Central memory CD8-positive, alpha-beta T cell (primary cell): Measurements from ENCODE around the gene CGB5.
"Not testable (repeated sequence)": the region's sequence is repeated elsewhere in the genome, so short reads cannot be mapped to it uniquely, and the experiment has no call there.

Experiments
- ATAC-seq: fragments of 150-1000 bp; cut with Tn5 transposase; replicated peaks from 2 replicates; pipeline ENCODE4 v1.10.0; 2022; ENCODE audit warnings: mild to moderate bottlenecking, moderate FRiP score, moderate number of reproducible peaks; ENCODE audit not compliant: poor library complexity, severe bottlenecking; ENCODE audit errors: extremely low read depth
- DNase-seq, 2 donors: peaks; one replicate each; pipeline ENCODE4 v3.0.0; 2021; ENCODE audit warnings: low spot score in 2 of 2
- H3K27ac Mint-ChIP-seq: one replicate; pipeline ENCODE4 v1.8.0; 2022; ENCODE audit warnings: low read depth, mild to moderate bottlenecking, moderate library complexity, mixed read lengths
- H3K27me3 Mint-ChIP-seq: one replicate; pipeline ENCODE4 v1.8.0; 2022; ENCODE audit warnings: mixed read lengths
- H3K36me3 Mint-ChIP-seq: one replicate; pipeline ENCODE4 v1.8.0; 2022; ENCODE audit warnings: mild to moderate bottlenecking, moderate library complexity, mixed read lengths; ENCODE audit not compliant: insufficient read depth
- H3K4me1 Mint-ChIP-seq: one replicate; pipeline ENCODE4 v1.8.0; 2022; ENCODE audit warnings: mixed read lengths
- H3K4me3 Mint-ChIP-seq: one replicate; pipeline ENCODE4 v1.8.0; 2022; ENCODE audit warnings: mild to moderate bottlenecking, moderate library complexity, mixed read lengths
- H3K9me3 Mint-ChIP-seq: one replicate; pipeline ENCODE4 v1.8.0; 2022; ENCODE audit warnings: mixed read lengths

The CGB5 gene

GRCh38 chr19:49050376-49051033 is 6.9 kb downstream of the CGB5 start:
- not testable (repeated sequence) for DNase-seq, H3K9me3 Mint-ChIP-seq

GRCh38 chr19:49056101-49056901 is 12.7 kb downstream of the CGB5 start:
- Mint-ChIP-seq H3K27ac (no peak overlapping the region), H3K4me3 (peak overlapping the region; percentile 79), H3K9me3 (no peaks in the 10 kb centered on the region), H3K36me3 (peaks cover 1% of the 10 kb centered on the region), H3K27me3 (peaks cover 46% of the 10 kb centered on the region), H3K4me1 (peaks cover 22% of the 10 kb centered on the region)
- ATAC-seq, result no peak
- peak; percentile 23 to 42 for DNase-seq

More at GRCh38 chr19:49050376-49051033, 6.9 kb downstream of the CGB5 start:
- H3K27ac Mint-ChIP-seq, H3K4me3 Mint-ChIP-seq, H3K4me1 Mint-ChIP-seq, ATAC-seq, H3K36me3 Mint-ChIP-seq, H3K27me3 Mint-ChIP-seq: not testable (repeated sequence)

DNA sequence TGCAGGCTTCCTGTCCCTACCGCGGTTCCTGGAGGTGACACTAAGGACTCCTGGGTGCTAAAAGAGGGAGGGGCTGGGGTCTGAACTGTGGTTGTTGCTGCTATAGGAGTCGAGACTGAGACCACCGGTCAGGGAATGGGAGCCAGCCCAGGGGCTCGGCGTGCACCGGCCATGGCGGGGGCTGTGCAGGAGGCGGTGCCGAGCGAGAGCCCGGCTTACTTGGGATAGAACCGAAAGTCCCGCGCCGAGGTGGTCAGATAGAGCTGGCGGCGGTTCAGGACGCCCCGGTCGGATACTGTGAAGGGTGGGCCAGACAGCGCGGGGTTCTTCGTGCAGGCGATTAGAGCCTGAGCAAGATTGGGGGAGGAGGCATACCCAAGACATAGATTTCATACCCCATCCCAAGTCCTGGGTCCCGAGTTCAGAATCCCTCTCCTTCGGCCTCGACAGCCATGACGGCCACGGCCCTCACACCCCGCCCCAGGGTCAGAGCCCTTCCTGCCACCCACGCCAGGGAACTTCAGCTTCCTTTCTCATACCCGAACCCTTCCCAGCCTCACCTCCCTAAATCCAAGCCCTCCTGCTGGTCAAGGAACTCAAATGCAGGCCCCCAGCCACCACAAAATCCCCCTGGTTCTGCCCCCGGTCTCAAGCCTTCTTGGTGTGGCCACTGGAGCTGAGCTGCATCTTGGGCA is 13.4 kb downstream of the CGB5 start:
- H3K9me3 Mint-ChIP-seq, H3K36me3 Mint-ChIP-seq, DNase-seq, ATAC-seq: not testable (repeated sequence)
- Mint-ChIP-seq H3K4me3 (peak overlapping the region; percentile 79), H3K27ac (peak overlapping the region; percentile 23), H3K4me1 (peaks cover 22% of the 10 kb centered on the region), H3K27me3 (peaks cover 52% of the 10 kb centered on the region)

DNA sequence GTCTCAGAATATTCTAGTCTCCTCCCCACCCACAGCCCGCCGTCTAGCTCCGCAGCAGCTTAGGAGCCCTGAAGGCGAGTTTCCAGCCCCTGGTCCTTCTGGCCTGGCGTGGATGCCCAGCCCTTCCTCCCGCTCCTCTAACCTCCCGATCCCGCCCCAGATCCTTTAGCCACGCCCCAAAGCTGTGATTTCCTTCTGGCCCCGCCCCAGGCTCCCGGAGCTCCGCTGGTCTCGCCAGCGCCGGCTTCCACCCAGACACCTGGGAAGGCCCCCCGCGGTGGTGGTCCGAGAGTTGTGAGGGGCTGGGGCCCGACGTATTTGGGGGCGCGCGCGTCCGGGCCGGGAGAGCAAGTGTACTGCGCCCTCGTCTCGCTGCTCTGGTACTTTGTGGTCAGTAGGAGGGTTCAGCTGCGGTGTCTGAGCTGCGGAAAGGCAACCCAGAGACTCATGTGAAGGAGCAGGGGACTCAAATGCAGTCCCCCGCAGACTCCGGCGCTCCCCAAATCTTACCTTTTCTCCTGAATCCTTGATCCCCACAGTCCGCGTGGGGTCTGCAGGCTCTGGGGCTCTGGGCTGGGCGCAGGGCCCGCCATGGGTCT is 14.1 kb downstream of the CGB5 start, which contains the start of gene CGB7:
Gene CGB7 (minus strand): TSS at position 114 of the 599 bp plus-strand sequence. CDS start 2,374 bp downstream, outside the sequence.
- Mint-ChIP-seq H3K9me3 (no peaks in the 10 kb centered on the region), H3K4me1 (peaks cover 22% of the 10 kb centered on the region), H3K27me3 (peaks cover 52% of the 10 kb centered on the region), H3K36me3 (peaks cover 1% of the 10 kb centered on the region), H3K4me3 (peak within 1 kb of the TSS; percentile 79), H3K27ac (peak within 1 kb of the TSS; percentile 23)
- ATAC-seq, result peak; percentile 50
- no peak for DNase-seq

GRCh38 chr19:49058562-49058961 is 14.9 kb downstream of the CGB5 start:
- DNase-seq (no peak), ATAC-seq (no peak)
- H3K27ac Mint-ChIP-seq, result no peak overlapping the region
- H3K27me3 Mint-ChIP-seq, result peaks cover 52% of the 10 kb centered on the region
- peaks cover 1% of the 10 kb centered on the region for H3K36me3 Mint-ChIP-seq
- H3K4me3 Mint-ChIP-seq, result peak overlapping the region; percentile 79
- H3K9me3 Mint-ChIP-seq, result no peaks in the 10 kb centered on the region
- peaks cover 22% of the 10 kb centered on the region for H3K4me1 Mint-ChIP-seq

GRCh38 chr19:49059053-49059452 is 15.4 kb downstream of the CGB5 start:
- Mint-ChIP-seq H3K4me3 (no peak overlapping the region), H3K36me3 (no peaks in the 10 kb centered on the region), H3K9me3 (no peaks in the 10 kb centered on the region), H3K27ac (no peak overlapping the region), H3K27me3 (peaks cover 52% of the 10 kb centered on the region), H3K4me1 (peaks cover 22% of the 10 kb centered on the region)
- ATAC-seq (no peak), DNase-seq (no peak)

GRCh38 chr19:49061000-49061399 is 17.4 kb downstream of the CGB5 start:
- Mint-ChIP-seq H3K4me1 (peaks cover 21% of the 10 kb centered on the region), H3K4me3 (no peak overlapping the region), H3K9me3 (no peaks in the 10 kb centered on the region), H3K27ac (no peak overlapping the region), H3K36me3 (no peaks in the 10 kb centered on the region), H3K27me3 (peaks cover 63% of the 10 kb centered on the region)
- ATAC-seq, result no peak
- no peak for DNase-seq

- no peak for ATAC-seq
- H3K4me1 Mint-ChIP-seq, result peaks cover 17% of the 10 kb centered on the region
- no peaks in the 10 kb centered on the region for H3K9me3 Mint-ChIP-seq
- H3K27ac Mint-ChIP-seq, result no peak overlapping the region
- H3K36me3 Mint-ChIP-seq, result no peaks in the 10 kb centered on the region
- no peak for DNase-seq
- H3K4me3 Mint-ChIP-seq, result no peak overlapping the region
- H3K27me3 Mint-ChIP-seq, result peaks cover 65% of the 10 kb centered on the region
These were observed 17.8 kb downstream of the CGB5 start for GRCh38 chr19:49061445-49061844.

DNA sequence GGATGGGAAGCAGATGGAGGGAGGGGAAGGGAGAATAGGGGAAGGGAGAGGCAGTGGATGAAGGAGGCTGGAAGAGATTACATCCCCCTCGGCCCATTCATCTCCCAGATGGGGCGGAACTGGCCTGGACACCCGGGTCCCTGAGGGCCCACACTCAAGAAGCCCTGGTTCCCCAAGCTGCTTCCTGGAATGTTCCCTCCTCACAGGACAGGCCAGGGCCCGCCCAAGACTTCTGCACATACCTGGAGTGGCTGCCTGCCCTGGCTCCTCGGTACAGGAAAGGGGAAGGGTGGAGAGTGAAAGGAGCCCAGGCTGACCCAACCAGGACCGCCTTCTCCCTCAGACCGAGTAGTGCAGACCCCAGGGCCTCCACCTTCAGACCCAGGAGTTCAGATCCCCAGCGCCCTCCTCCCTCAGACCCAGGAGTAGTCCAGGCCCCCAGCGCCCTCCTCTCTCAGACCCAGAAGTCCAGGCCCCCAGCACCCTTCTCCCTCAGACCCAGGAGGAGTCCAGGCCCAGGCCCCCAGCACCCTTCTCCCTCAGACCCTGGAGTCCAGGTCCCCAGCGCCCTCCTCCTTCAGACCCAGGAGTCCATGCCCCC is 20.5 kb downstream of the CGB5 start:
- no peaks in the 10 kb centered on the region for H3K36me3 Mint-ChIP-seq
- H3K4me3 Mint-ChIP-seq, result no peak overlapping the region
- H3K27me3 Mint-ChIP-seq, result peaks cover 59% of the 10 kb centered on the region
- H3K9me3 Mint-ChIP-seq, result no peaks in the 10 kb centered on the region
- DNase-seq (no peak), ATAC-seq (no peak)
- no peak overlapping the region for H3K27ac Mint-ChIP-seq
- H3K4me1 Mint-ChIP-seq, result no peaks in the 10 kb centered on the region

DNA sequence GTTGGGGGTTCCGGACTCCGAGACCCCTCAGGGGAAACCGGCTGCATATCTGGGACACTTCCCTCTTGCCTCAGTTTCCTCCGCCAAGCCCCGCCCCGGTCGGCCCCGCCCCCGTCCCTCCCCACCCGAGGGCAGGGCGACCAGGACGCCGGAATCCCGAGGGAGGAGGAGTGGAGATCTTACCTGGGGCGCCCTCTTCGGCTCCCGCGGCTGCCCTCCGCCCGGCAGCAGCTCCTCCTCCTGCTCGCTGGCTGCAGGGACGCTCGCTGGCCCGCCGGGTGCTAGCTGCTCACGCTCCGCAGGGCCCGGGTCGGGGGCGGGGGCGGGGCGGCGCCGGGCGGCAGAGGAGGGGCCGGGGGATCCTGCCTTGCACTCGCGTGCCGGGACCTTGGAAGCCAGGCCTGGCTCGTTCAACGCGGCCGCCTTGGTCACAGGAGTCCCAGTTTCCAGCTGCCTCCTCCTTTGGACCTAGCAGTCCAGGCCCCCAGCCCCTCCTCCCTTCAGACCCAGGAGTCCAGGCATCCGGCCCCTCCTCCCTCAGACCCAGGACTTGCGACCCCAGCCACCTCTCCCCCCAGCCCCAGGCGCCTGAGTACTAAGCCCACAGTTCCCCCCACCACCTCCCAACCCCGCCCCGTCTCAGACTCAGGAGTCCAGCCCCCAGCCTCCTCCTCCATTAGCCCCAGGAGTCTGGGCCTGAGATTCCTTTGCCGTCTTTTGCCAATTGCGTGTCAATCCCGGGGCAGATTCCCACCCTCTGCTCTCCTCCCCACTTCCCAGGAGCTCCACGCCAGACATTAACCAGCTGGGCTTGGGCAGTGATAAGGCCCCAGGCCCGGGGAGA is 21.3 kb downstream of the CGB5 start, which contains the start of gene NTF4:
Gene NTF4 (minus strand): TSS at position 51 of the 844 bp plus-strand sequence. CDS start 2,821 bp downstream, outside the sequence.
- Mint-ChIP-seq H3K9me3 (no peaks in the 10 kb centered on the region), H3K36me3 (no peaks in the 10 kb centered on the region), H3K27ac (no peak within 1 kb of the TSS), H3K4me1 (no peaks in the 10 kb centered on the region), H3K27me3 (peaks cover 64% of the 10 kb centered on the region), H3K4me3 (no peak within 1 kb of the TSS)
- DNase-seq, result no peak
- no peak for ATAC-seq

- ATAC-seq (no peak), DNase-seq (no peak)
- H3K27ac Mint-ChIP-seq, result no peak overlapping the region
- H3K36me3 Mint-ChIP-seq, result no peaks in the 10 kb centered on the region
- peaks cover 64% of the 10 kb centered on the region for H3K27me3 Mint-ChIP-seq
- no peak overlapping the region for H3K4me3 Mint-ChIP-seq
- no peaks in the 10 kb centered on the region for H3K9me3 Mint-ChIP-seq
- no peaks in the 10 kb centered on the region for H3K4me1 Mint-ChIP-seq
These were observed 22.4 kb downstream of the CGB5 start for GRCh38 chr19:49065905-49066512.
